ENCODE data around the gene RBM10.
"Not testable (repeated sequence)": the region's sequence is repeated elsewhere in the genome, so short reads cannot be mapped to it uniquely, and the experiment has no call there.

GRCh38 chrX:47110936-47111615 is 33.9 kb upstream of the RBM10 start:
- TF ChIP-seq HCFC1 (IDR thresholded peaks at IDR 0.05; ENCODE audit: low read depth, low read length); JUND (CRISPR knock-in tag; IDR thresholded peaks at IDR 0.05); PLRG1 (conservative IDR thresholded peaks at IDR 0.05); POLR2A (IDR thresholded peaks at IDR 0.05; ENCODE audit: insufficient read depth in 1 of 2, low read depth in 2 of 2, low read length in 2 of 2); PHF5A (CRISPR knock-in tag; IDR thresholded peaks at IDR 0.05; ENCODE audit: low read depth, unreplicated experiment); POGZ (CRISPR knock-in tag; IDR thresholded peaks at IDR 0.05); REST (IDR thresholded peaks at IDR 0.05; ENCODE audit: borderline replicate concordance in 1 of 2, low read depth in 1 of 2, low read length in 2 of 2); ZNF550 (CRISPR knock-in tag; IDR thresholded peaks at IDR 0.05; ENCODE audit: borderline replicate concordance); SAFB2 (CRISPR knock-in tag; IDR thresholded peaks at IDR 0.05; ENCODE audit: borderline replicate concordance, low read depth); KAT2B (IDR thresholded peaks at IDR 0.05; ENCODE audit: borderline replicate concordance, low read depth, low read length); NR3C1 (CRISPR knock-in tag; IDR thresholded peaks at IDR 0.05); CTCF (CRISPR knock-in tag; IDR thresholded peaks at IDR 0.05); HIC2 (CRISPR knock-in tag; IDR thresholded peaks at IDR 0.05; ENCODE audit: low read depth); ZNF639 (CRISPR knock-in tag; conservative IDR thresholded peaks at IDR 0.05): not testable (repeated sequence)

Measured in HepG2 (cell line).